Inflammatory macrophage (primary cell): ENCODE results near the gene MAP3K4.
A peak's percentile ranks its signal among the peaks of the same experiment; 100 is the strongest.
"Not testable (repeated sequence)": the region's sequence is repeated elsewhere in the genome, so short reads cannot be mapped to it uniquely, and the experiment has no call there.

Experiments
- DNase-seq, 2 donors: peaks; one replicate each; pipeline ENCODE4 v3.0.0-alpha.2; 2020 to 2022

Gene MAP3K4

GRCh38 chr6:161082215-161082614 lies 90.6 kb downstream of the MAP3K4 start:
- no peak for DNase-seq

GRCh38 chr6:161085246-161085645 lies 93.7 kb downstream of the MAP3K4 start:
- no peak for DNase-seq

- DNase-seq = no peak
These were observed 97.2 kb downstream of the MAP3K4 start for GRCh38 chr6:161088676-161089328.

DNA sequence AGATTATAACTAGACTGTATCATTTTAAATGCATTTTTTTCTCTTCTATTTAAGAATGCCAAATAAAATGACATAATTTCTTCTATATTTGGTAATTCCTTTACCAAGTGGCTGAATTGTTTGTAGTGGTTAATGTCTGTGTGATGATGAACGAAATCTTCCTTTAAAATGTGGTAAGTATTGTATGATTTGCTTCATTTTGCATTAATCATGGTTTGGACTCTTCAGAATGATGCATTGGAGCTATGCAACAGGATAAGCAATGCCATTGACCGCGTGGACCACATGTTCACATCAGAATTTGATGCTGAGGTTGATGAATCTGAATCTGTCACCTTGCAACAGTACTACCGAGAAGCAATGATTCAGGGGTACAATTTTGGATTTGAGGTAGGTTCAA lies 99.6 kb downstream of the MAP3K4 start:
- DNase-seq = no peak

DNA sequence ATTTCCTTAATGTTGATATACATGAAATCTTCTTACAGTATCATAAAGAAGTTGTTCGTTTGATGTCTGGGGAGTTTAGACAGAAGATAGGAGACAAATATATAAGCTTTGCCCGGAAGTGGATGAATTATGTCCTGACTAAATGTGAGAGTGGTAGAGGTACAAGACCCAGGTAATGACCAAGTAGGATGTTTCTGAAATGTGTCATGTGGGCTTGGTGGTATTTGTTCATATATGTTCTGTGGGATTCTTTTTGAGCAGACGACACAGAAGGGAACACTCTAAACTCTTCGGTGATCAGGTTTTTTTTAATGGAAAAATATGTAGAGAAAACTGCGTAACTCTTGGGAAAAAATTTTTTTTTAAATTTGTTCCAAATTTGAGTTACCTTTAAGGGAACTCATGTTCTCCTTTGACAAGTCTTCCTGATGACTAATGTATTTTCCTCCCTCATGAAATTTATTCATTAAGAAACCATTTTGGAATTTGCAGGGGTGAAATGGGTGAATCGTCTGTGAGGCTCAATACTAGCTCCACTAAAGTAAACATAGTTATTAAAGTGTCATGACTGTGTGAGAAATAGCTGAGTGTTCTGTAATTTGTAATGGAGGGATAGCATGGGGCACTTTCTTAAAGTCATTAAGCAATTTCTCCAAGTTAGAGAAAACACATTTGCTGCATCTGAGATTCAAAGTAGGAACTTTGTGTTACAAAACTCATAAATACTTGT lies 100.6 kb downstream of the MAP3K4 start:
- no peak for DNase-seq

DNA sequence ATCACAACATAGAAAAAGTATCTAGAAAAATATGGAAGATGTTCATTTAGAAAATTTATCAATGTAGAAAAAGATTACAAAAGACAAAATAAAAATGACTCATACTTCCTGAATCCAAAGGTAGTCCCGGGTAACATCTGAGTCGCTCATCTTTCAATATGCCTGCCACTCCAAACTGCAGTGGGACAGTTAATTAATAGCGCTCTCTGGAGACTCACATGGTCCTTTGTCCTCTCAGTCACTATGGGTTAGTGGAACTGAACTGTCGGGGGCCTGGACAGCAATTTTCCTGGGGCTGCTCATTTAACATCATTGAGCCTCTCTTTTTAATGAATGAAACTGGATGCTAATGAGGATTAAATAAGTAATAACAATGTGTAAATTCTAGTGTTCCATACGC lies 103.4 kb downstream of the MAP3K4 start:
- no peak for DNase-seq

DNA sequence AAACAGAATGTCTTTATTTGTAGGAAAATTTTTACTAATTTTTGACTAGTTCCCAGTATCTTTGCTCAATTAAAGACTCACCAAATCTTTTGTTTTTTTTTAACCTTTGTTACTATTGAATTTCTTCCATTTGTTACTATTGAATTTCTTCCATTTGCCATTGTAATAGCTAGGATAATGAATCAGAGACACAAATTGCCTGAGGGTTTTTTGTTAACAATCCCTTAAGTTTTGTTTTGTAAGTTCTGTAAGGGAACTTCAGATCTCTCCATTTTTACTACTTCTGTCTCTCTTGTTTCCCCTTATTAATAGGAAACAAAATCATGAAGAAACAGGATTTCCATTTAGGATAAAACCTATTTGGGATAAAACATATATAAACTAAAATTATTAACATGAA lies 104.3 kb downstream of the MAP3K4 start:
- DNase-seq = no peak

DNA sequence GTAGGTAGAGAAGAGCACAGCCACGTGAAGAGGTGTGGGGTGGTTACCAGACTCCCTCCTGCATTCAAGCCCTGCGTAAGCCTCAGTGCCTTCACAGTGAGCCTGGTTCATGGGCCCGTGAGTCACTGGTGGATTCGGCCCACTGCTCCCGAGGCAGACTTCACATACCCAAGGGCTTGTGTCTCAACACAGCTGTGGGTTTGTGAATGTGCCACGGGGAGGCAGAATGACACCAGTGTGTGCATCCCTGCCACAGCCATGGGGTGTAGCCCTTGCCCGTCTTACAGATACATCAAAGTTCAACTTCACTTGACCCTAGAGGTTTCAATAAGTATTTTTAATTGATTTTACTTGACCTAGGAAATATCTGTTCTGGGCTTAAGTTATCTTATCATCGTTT lies 108.5 kb downstream of the MAP3K4 start:
- no peak for DNase-seq

DNA sequence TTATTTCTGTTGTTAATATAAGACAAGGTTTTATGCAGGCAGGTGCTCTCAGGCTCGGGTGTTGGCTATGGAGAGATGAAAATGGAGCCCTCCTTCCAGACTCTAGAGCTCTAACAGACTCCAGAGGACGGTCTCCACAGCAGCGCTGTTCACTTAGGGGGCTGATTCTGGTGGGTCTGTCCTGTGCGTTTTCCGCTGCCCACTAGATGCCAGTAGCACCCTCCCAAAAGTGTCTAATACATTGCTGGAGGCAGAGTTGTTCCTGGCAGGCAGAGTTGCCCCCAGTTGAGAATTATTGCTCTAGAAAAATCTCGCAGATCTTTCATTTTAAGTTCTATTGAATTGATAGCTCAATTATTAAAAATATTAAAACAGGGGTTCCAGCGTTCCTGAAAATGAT lies 109.9 kb downstream of the MAP3K4 start:
- DNase-seq = peak in 1 of 2 donors; percentile 7

- DNase-seq = peak in 1 of 2 donors; percentile 33
These were observed 111.9 kb downstream of the MAP3K4 start for GRCh38 chr6:161103475-161103874.

- DNase-seq = peak in 1 of 2 donors; percentile 9
These were observed 113.4 kb downstream of the MAP3K4 start for GRCh38 chr6:161104966-161105365.

DNA sequence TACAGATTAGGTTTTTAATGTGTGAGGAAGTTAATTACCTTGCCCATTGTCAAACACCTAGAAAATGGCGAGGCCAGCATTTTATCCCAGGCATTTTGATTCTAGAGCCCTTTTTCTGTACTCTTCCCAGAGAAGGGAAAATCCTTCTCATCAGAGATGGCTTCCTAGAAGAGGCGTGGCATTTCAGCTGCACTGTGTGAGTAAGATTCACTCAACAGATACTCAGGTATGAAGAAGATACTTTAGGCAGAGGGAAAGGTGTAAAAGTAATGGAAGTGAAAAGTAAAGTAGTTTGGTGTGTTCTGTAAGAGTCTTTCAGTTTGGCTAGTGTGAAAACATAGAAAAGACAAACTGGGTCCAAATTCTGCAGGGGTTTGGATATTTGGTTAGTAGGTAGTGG lies 113.8 kb downstream of the MAP3K4 start:
- DNase-seq = no peak

DNA sequence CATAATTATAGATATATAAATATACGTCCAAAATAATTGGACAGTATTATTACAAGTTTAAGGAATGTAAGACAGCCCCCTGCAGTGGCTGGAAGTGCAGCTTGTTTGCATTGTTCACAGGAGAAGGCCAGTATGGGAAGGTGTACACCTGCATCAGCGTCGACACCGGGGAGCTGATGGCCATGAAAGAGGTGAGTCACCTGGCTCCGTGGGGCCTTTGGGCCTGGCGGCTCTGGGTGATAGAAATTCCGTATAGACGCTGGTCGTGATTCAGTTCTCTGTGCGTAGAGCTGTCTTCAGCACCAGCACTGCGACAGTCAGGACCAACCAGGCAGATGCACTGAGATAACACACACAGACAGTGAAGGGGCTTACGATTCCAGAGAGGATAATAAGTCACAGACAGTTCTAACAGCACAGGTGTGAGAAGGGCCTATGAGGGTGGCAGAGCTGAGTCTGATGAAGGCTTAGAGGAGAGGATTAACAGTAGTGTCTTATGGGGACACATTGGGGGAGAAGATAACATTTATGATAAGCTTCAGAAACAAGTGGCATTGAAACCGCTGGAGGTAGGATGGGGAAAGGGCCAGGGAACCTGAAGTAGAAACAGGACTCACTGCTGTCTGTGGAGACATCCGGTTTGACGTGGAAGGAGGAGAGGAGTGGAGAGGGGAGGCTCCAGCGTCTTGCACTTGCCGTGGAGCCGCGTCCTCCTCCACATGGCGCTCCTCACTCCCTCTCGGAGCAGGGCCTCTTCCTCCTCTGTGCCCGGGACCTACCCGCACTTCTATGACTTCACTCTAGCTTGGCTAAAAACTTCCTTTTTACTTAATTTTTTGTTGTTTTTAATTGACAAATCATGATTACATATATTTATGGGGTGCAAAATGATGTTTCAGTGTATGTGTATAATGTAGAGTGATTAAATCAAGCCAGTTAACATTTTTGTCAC lies 116.5 kb downstream of the MAP3K4 start:
- peak; percentile 53 to 57 for DNase-seq

- peak; percentile 75 to 91 for DNase-seq
These were observed 117.3 kb downstream of the MAP3K4 start for GRCh38 chr6:161108916-161109315.

DNA sequence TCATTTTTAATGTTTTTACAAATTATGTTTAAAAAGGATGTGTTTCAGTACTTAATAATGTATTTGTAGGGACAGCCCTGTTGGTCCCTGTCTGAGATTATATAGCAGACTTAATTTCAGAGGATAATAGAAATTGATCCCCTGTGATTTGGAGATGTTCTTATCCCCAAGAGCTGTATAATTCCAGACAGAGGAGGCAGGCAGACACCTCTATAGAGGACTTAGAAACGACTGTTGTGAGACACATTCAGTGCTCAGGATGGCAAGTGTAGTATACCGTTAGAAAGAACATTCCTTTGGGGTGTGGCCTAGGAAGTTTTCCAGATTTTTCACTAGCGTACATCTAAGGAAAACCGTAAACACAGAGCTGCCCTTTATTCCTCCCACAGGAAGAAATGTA lies 117.8 kb downstream of the MAP3K4 start:
- DNase-seq = no peak

DNA sequence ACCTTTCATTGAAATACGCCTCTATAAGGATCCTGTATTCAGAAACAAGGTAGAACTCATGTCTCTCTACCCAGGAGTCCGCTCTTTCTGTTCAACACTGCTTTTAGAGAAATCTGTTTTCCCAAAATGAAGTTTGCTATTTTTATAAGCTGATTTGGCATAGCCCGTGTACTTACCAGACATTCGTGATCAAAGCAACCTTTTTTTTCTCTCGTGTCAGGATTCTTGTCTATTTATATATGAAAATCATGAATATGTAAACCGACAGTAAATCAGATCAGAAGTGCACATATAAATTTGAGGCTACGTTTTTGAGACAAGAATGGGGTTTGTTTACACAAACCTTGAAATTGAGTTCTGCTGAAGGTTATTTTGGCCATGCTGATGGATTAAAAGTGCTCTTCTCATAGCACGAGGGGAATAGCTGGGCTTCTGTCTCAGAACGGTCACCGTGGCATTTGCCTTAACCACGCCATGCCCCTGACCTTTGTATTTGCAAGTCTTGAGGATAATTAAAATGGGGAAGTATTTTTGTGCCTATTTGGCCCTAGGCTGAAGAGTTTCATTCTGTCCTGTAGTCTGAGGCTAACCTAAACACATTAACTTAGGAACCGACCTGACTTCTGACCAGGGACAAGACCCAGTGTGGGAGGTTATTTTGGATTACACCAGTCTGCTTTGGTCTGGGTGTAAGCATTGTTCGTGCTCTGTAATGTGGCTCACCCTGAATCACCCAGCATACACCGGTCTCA lies 118.6 kb downstream of the MAP3K4 start:
- peak; percentile 28 to 31 for DNase-seq

DNA sequence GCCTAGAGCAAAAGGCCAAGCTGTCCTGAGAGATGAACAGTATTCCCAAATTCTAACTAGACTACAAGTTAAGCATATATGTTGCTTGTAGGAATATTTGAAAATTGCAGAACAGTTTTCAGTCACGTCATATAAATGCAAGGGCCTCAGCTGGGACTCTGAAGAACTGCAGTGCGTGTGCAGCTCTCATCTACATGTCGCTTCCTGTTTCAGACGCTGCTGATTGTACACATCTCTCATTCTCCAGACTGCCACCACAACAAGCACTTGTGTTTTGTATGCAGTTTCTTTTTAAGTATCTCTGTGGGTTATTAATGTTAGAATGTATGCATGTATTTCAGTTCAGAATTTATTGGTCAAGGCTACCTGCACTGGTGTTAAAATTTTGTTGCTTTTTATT lies 119.7 kb downstream of the MAP3K4 start:
- DNase-seq = peak; percentile 51 to 69

GRCh38 chr6:161115468-161115867 lies 123.9 kb downstream of the MAP3K4 start:
- no peak for DNase-seq

GRCh38 chr6:161116554-161116953 lies 125.0 kb downstream of the MAP3K4 start:
- DNase-seq = no peak

GRCh38 chr6:161117308-161117707 lies 125.7 kb downstream of the MAP3K4 start:
- peak; percentile 96 to 98 for DNase-seq

GRCh38 chr6:161117942-161118341 lies 126.4 kb downstream of the MAP3K4 start:
- no peak for DNase-seq

- not testable (repeated sequence) for DNase-seq
These were observed 131.8 kb downstream of the MAP3K4 start for GRCh38 chr6:161123319-161123718.
